Endometrial microvascular endothelial cells (primary cell): ENCODE measurements around the gene ATP8A2. TPM values are rescaled to one million over a fixed set of nuclear protein-coding genes. Genes with fewer than 3 reads are reported as not detected.
"Not testable (repeated sequence)": the region's sequence is repeated elsewhere in the genome, so short reads cannot be mapped to it uniquely, and the experiment has no call there.

Experiments
- in situ Hi-C: cut with HindIII; loops from 2 replicates; pipeline ENCODE4 v1.10.0; 2017; ENCODE audit warnings: low sequenced_read_pairs, low pct_unique_long_range_greater_than_20kb; ENCODE audit errors: inconsistent ontology term
- total RNA-seq: library from RNA; depleted of rRNA; stranded (reverse); fragments of >200 nt; gene quantifications from one replicate; pipeline ENCODE4 v1.2.3, GENCODE V29; 2015; ENCODE audit errors: inconsistent ontology term

ATP8A2 gene
- total RNA-seq, 1 donor from 2014 or later = not detected

DNA sequence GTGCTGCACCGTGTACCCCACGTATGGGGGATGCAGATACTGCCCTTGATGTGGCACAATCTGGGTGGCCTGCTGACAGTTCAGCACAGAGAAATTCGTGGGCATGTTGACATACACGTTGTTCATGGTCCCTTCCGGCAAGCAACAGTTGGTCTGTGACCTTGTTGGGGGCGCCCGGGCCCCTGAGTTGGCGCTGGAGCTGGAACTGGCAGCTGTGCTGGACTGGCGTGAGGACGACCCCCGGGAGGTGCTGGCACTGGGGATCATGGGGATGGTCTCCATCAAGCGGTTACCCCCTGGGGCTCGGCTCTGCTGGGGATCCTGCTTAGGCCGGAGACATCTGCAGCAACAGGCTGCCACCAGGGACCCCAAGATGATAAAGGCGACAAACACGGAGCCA, 674.9 kb downstream of the ATP8A2 start:
- in situ Hi-C loops = no loop called here

DNA sequence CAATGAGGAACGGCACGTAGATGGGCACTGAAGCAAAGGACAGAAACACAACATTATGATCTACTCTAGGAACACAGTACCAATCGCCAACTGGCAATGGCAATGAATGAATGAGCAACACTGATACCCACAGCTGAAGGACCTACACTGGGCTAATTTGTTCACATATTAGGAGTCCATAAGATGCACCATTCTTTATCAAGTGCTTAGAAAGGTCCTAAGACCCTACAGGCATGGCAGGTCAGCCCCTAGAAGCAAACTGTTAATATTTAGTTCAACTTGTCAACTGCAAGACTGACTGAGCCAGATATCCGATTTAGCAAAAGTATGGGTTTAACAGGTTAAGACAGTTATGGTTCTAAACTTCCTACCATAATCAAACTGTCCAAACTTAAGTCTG, 675.3 kb downstream of the ATP8A2 start:
- in situ Hi-C loops = no loop called here

DNA sequence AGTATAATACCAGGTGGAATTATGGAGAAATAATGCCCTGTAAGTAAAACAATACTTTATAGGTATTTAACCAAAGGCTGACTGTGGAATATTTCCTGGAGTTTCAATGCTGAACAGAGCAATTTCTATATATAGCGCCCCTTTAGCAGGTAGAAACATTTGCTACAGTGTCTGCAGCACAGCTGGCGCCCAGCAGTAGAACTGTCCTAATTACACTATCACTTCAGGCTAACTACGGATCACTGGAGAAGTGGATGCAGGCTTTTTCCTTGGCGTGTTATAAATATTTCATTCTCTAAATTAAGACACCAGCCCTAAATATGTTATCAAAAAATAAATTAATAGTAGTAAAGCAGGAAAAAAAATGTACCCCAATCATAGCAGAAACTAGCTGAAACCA, 677.0 kb downstream of the ATP8A2 start:
- in situ Hi-C loops = no loop called here

DNA sequence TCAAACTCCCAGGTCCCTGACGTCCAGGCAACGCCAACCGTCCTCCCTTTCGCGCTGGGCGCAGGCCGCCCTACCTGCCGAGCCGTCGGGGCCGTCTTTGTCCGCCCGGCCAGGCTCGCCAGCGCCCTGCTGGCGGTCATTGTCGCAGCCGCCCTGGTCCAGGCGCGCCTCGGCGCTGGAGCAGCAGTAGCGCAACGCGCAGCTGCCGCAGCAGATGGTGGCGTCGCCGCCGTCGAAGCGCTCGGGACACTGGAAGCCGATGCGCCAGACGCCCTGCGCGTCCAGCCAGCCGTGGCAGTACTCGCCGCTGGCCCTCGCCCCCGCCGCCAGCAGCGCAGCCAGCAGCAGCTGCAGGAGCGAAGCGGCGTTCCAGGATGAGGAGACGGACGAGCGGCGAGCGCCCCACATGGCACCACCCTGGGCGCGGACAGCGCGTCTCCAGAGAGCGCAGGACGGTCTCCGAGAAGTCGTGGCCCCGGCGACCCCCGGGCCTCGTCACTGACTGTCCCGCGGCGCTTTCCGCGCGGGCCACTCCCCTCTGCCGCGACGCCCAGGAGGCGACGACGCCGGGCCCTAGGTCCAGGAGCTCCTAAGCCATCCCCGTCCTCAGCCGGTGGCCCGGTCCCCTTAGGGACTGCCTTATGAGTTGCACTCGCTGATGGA, 678.9 kb downstream of the ATP8A2 start:
- in situ Hi-C loops = no loop called here

DNA sequence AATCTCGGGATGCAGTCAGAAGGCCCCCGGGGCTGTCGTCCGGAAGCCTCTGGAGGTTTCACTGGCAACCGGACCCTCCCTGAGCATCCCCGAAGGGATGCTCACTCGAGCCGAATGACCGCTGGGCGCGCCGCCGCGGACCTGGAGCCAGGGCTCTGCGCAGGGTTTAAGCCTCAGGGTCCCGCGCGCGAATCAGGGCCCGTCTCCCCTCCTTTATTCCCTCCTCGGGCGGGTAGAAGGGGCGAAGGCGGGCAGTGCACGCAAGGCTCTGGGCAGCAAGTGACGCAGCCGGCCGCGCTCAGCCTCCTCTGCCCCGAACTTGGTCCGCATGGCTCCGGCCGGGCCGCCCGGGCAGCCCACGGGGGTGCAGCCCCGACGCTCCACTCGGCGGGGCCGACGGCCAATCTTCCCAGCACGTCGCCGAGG, 679.5 kb downstream of the ATP8A2 start:
- in situ Hi-C loops = no loop called here

DNA sequence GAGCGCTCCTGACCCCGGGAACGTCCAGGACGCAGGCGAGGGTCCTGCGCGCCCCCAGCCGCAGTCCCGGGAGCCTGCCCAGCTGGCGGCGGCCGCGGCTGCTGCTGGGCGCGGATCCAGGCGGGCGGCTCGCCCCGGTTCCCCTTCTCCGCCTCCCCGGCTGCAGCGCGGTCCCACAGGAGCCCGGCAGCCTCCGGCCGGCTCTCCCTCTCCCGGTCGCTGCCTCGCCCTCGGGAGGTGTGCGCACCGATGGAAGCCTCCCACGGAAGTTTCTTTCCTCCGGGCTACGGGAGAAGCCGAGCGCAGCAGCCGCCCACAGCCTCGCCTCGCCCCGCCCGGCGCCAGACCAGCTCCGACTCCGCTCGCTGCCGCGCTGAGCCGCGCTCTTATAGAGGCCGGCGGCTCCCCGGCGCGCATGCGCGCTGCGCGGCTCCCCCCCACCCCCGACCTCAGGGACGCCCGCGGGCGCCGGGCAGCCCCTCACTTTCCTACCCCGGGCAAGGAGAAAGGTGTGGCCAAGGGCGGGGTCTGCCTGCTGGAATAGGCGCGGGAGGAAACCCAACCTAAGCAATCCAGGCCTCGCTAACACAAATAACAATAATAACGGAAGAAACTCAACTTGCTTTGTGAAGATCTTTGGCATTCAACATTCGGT, 680.0 kb downstream of the ATP8A2 start, which contains the start of gene SHISA2:
TSS of gene SHISA2 (minus strand) at position 360 of the 655 bp plus-strand sequence. CDS start 1,041 bp downstream, outside the sequence.
- in situ Hi-C loops = no loop called here

DNA sequence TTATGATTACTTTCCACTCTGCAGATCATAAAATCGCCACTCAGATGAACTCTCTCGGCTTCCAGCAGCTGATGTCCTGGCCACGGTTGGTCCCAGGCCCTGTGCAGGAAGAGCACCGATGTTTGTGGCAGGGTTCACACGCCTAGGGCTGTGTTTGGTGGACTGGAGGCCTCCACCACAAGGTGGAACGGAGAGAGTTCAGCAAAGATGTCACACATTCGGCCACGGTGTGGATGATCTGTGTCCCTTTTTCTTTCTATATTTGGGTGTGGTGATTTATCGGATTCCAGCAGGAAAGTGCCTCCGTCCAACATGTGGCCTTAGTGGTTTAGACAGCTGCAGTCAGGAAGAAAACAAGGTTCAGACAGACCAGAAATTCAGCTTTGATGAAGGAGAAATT, 680.6 kb downstream of the ATP8A2 start:
- in situ Hi-C loops = no loop called here

DNA sequence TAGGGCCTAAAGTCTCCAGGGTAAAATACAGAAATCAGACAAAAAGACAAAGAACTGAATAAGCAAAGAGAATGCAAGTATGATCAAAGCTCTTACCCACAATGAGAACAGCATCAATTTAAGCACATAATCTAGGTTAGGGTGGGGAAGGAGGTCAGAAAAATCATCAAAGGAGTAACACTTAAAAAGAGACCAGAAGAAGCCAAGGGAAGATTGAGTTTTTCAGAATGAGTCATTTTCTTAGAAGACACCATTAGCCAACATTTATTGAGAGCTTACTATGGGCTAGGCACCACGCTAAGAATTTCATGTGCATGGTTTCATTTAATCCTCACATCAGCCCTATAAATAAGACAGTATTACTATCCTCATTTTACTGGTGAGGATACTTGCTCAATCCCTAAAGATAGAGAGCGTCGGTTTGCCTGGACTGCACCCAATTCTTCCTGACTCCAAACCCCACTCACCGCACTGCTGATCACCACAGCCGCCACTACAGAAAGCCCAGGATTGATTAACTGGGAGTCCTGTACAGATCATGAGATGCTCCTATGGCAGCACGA, 681.7 kb downstream of the ATP8A2 start:
- in situ Hi-C loops = no loop called here

DNA sequence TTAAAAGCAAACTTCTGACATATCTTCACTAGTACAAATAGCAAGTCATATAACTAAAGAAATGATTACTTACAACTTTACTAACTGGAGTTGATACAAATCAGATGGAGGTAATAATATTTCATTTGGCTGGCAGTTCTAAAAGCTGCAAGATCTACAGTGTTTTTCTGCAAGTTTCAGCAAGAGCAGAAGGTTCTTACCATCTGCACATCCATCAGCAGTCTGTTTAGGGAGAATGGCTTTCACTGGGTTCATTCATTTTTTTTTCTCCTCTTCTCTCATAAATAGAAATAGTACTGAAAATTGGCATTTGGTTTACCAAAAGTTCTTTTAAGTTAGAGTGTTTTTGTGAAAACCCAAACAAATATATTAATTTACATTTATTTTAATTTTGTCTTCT, 683.1 kb downstream of the ATP8A2 start:
- in situ Hi-C loops = no loop called here

DNA sequence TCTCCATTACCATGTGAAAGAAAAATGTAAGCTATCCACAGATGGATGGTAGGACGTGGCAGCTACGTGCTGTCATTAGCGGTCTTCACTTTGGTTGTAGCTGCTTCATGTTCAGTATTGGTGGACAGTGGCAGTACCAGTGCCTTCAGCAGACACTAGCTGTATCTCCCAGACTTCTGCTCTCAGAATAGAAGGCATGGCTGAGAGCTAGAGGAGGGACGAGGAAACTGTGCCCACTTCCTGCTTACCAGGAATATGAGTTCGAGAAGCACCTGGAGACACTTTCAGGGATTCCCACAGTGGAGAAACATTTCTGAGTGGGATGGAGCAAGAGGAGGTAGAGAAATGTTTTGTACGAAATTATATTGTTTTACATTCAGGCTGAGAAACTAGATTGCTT, 686.9 kb downstream of the ATP8A2 start:
- in situ Hi-C loops = no loop called here

DNA sequence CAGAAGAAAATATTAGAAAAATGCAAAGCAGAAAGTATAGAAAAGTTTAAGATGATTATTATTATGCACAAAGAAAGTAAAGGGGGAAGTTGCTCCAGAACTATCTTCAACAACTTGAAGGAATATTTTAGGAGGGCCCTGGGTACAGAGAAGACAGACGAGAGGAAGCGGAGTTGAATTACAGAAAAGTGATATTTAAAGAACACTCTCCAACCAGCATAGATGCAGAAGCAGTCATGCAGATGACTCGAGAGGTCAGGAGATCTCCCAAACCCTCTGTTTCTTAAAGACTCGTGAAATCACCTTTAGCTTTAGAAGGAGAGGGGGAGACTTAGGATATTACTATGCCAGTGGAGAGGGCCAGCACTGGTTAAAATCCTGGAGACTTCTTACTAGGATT, 688.6 kb downstream of the ATP8A2 start:
- in situ Hi-C loops = no loop called here

DNA sequence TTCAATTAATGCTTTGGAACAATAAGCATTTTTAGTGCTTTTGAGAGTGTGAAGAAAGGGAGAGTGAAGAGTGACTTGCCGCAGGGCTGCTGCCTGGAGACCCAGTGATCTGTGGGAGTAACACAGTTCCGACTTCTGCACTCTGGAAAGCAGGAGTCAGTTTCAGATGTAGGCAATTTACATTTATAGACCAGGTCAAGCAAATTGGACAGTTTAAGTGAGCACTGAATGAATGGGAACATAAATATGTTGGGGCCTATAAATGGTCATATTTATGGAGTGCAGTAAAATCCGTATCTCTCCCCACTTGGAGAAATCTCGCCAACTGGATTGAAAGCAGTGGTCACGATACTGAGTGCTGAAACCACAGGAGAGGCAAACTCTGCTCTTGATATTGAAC, 689.5 kb downstream of the ATP8A2 start:
- in situ Hi-C loops = no loop called here

DNA sequence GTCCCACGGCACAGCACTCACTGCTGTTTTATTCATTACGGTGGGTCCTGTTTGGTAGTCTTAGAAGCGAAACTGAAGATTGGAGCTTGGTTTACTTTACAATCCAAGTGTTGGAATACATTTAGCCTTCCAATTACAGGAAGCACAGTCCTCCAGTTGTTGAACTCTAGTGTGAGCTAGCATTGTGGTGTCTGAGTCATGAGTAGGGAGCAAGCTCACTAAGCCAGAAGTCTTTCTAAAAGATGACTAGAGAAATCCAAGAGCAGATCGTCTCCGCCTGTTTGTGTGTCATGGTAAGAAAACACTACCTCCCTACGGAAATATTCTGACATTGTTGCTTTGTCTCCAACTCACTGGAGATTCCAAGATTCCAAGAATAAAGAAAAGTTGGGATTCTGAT, 690.2 kb downstream of the ATP8A2 start:
- in situ Hi-C loops = no loop called here

DNA sequence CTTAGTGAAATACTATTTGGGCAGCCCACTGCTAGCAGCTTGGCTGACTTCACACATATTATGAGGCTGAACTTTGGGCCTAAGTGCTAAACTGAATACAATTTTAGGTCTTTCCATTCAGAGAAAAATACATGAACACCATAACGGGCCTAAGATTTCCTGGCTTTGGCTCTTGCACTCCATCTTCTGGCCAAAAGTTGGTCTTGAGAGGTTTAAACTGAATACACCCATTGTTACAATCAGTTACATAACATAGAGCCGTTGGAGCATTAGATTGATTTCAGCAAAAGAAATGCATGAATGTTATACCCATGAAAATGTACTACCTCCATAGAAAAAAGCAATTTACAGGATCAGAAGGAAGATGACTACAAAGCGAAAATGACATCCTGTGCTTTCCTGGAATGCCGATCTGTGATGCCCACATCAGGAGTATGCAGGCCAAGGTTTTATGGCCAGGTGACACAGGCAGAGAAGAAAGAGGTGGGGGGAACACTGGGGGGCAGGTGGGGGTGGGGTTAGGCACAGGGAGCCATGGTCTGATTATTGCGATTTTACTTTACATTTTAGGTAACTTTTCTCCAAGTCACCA, 691.2 kb downstream of the ATP8A2 start:
- in situ Hi-C loops = no loop called here

DNA sequence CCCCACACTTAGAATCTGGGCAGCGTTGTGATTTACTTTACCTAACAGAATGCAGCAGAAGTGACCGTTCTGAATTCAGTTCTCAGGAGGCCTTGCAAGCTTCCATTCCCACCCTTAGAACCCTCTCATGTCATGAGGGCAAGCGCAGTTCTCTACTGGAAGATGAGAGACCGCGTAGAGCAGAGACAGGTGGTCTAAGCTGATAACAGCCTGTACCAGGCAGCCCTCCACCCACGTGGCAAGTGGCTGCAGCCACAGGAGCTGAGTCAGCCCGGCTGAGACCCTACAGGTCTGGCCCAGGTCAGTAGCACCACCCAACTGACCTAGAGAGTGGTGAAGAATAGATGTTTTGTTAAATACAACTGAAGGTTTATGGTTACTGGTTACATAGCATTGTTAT, 694.7 kb downstream of the ATP8A2 start:
- in situ Hi-C loops = not testable (repeated sequence)

DNA sequence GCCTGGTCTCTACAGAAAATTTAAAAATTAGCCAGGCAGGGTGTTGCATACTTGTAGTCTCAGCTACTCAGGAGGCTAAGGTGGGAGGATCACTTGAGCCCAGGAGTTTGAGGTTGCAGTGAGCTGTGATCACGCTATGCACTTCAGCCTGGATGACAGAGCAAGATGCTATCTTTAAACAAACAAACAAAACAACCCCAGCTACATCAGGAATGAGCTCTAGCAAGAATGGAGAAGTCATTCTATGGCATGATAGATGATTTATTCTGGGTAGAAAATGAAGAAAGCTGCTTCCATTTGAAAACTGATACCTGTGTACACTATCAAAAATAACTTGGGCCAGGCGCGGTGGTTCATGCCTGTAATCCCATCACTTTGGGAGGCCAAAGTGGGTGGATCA, 695.8 kb downstream of the ATP8A2 start:
- in situ Hi-C loops = no loop called here

DNA sequence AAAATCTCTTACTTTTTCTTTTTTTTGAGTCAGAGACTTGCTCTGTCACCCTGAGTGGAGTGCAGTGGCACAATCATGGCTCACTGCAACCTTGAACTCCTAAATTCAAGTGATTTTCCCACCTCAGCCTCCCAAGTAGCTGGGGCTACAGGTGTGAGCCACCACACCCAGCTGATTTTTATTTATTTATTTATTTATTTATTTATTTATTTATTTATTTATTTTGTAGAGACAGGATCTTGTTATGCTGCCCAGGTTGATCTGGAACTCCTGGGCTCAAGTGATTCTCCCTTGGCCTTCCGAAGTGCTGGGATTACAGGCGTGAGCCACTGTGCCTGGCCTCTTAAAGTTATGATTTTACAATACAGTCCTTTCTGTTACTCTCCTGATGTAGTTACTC, 696.6 kb downstream of the ATP8A2 start:
- in situ Hi-C loops = not testable (repeated sequence)

DNA sequence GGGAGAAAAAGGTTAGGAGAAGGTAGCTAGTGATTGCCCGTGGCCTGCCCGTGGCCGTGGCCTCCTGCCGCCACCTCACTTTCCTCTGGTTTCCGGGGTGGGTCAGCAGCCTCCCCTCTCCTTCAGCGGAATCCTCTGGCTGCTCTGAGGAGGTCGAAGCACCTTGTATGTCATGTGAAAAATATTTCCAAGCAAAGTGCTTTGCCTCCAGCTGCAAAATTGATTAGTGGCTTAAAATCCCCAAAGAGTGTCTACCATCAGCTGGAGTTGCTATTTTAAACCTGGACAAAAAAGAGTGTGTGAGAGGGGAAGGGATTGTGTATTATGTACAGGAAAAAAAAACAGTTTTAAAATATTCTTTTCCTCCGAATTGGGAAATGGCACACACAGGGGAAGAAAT, 697.9 kb downstream of the ATP8A2 start:
- in situ Hi-C loops = not testable (repeated sequence)

DNA sequence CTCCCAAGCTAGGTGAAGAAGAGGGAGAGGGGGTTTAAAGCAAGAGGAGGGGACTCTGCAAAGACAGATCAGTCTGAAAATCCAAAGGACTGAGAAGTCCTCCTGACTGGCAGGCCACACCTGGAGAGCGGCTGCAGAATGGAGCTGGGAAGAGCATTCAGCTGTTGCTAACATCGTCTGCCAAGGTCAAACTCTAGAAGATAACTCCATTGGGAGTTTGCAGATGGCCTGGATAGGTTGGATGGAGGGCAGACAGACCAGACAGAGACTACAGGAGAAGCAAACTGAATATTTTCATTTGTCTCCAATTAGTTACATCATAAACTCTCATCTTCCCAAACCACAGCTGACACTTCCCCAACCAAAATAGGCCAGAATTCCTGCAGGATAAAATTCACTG, 699.9 kb downstream of the ATP8A2 start:
- in situ Hi-C loops = no loop called here

DNA sequence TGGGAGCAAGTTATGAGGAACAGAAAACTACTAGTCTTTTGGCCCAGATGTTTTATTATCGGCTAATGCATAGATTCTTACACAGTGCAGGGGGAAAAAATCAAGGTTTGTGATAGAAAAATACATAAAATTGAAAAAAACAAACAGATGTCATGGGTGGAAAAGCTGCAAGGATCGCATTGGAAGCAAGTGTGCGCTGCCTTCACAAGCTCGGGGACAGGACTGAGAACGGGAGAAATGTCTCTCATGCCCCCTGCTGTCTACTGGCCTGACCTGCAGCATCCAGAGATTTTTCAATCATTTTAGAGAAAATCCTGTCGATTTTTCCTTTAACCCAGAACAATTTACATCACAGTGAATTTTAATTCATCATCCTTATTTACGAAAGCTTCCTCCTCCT, 700.6 kb downstream of the ATP8A2 start:
- in situ Hi-C loops = not testable (repeated sequence)
